Ecto neural progenitor cell (in vitro differentiated cells): ENCODE measurements around the gene THAP3.

Experiments
- DNase-seq: peaks from one replicate; pipeline ENCODE4 v3.0.0-alpha.2; 2018; ENCODE audit warnings: low spot score

The THAP3 gene

GRCh38 chr1:6673816-6674398 is 49.2 kb downstream of the THAP3 start:
- DNase-seq, result no peak

DNA sequence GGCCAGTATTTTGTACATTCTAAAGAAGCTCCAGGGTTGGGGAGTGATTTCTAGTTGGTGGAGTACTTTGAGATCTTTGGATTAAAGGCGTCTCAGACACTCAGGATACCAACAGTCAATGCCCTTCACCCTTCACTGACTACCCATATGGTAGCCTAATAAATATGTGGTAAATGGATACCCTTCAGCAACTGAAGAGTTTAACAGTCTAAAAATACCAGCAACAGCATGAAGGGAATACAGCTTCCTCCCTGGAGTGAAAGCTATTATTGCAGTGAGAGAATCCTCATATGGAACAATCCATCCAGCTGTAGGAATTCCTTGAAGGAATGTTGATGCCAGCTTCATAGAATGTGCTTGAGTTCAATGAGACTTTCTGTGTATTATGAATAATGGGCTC is 50.1 kb downstream of the THAP3 start:
- DNase-seq, result no peak

DNA sequence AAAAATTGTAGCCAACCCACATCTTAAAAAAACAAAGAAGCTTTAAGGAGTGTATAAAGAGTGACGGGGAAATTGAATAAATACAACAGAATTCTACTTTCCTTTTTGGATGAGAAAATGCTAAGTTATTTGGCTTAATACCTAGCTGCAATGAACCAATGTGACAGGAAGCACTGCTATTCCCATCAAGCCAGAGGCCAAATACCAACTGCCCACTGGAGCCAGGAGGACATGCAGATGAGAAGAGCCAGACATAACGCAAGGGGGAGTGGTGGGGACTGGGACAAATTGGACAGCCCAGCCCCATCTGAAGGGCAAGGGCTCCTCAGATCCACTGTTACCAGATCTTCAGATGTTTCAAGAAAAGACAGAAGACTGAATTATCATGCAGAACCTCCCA is 51.3 kb downstream of the THAP3 start:
- no peak for DNase-seq
